Fibroblast of skin of right quadriceps (primary cell): Measurements from ENCODE around the gene TBC1D22A.

Experiments
- DNase-seq: peaks from one replicate; pipeline ENCODE4 v3.0.0-alpha.2; 2013

Gene TBC1D22A

GRCh38 chr22:46892866-46893265, 130.4 kb downstream of the TBC1D22A start:
- DNase-seq: no peak

- no peak for DNase-seq
Measured at GRCh38 chr22:46893281-46894020, 131.0 kb downstream of the TBC1D22A start.

GRCh38 chr22:46894081-46894671, 131.7 kb downstream of the TBC1D22A start:
- DNase-seq: peak; percentile 40

- DNase-seq: no peak
Measured at GRCh38 chr22:46894851-46895640, 132.6 kb downstream of the TBC1D22A start.

- DNase-seq: no peak
Measured at GRCh38 chr22:46895753-46896152, 133.3 kb downstream of the TBC1D22A start.

- DNase-seq: no peak
Measured at GRCh38 chr22:46896166-46896565, 133.7 kb downstream of the TBC1D22A start.

GRCh38 chr22:46896568-46897245, 134.3 kb downstream of the TBC1D22A start:
- DNase-seq: no peak

GRCh38 chr22:46897246-46897623, 134.8 kb downstream of the TBC1D22A start:
- DNase-seq: no peak

- no peak for DNase-seq
Measured at GRCh38 chr22:46900549-46900948, 138.1 kb downstream of the TBC1D22A start.

GRCh38 chr22:46902436-46902835, 140.0 kb downstream of the TBC1D22A start:
- no peak for DNase-seq

- DNase-seq: no peak
Measured at GRCh38 chr22:46902998-46903916, 140.8 kb downstream of the TBC1D22A start.

GRCh38 chr22:46905415-46905814, 143.0 kb downstream of the TBC1D22A start:
- DNase-seq: no peak

GRCh38 chr22:46905834-46906233, 143.4 kb downstream of the TBC1D22A start:
- no peak for DNase-seq

GRCh38 chr22:46906326-46907045, 144.0 kb downstream of the TBC1D22A start:
- no peak for DNase-seq

- no peak for DNase-seq
Measured at GRCh38 chr22:46907241-46908215, 145.1 kb downstream of the TBC1D22A start.

- DNase-seq: no peak
Measured at GRCh38 chr22:46908641-46909107, 146.2 kb downstream of the TBC1D22A start.

- no peak for DNase-seq
Measured at GRCh38 chr22:46909237-46910030, 147.0 kb downstream of the TBC1D22A start.

GRCh38 chr22:46910624-46911023, 148.2 kb downstream of the TBC1D22A start:
- DNase-seq: no peak

- DNase-seq: no peak
Measured at GRCh38 chr22:46911346-46911745, 148.9 kb downstream of the TBC1D22A start.
